ENCODE data around the gene SNX27.
"Not testable (repeated sequence)": the region's sequence is repeated elsewhere in the genome, so short reads cannot be mapped to it uniquely, and the experiment has no call there.

Gene SNX27

GRCh38 chr1:151655371-151655770 lies 43.5 kb downstream of the SNX27 start:
- Histone ChIP-seq H3K4me3 (ENCODE audit: severe bottlenecking) (no peak overlapping the region), H3K4me1 (ENCODE audit: insufficient read depth, poor library complexity, severe bottlenecking) (no peaks in the 10 kb centered on the region), H3K27me3 (ENCODE audit: insufficient read depth, poor library complexity, severe bottlenecking) (no peaks in the 10 kb centered on the region), H3K36me3 (ENCODE audit: low read depth) (peaks cover 29% of the 10 kb centered on the region), H3K27ac (ENCODE audit: poor library complexity, severe bottlenecking) (no peak overlapping the region), H3K9me3 (ENCODE audit: severe bottlenecking) (no peaks in the 10 kb centered on the region)
- no peak for TF ChIP-seq CTCF (IDR thresholded peaks at IDR 0.05; ENCODE audit: poor library complexity, severe bottlenecking)
- ATAC-seq (ENCODE audit: low read depth) (no peak), DNase-seq (ENCODE audit: low spot score) (no peak)

GRCh38 chr1:151661751-151662150 lies 49.9 kb downstream of the SNX27 start:
- H3K4me1 ChIP-seq (ENCODE audit: insufficient read depth, poor library complexity, severe bottlenecking): no peaks in the 10 kb centered on the region
- no peaks in the 10 kb centered on the region for H3K9me3 ChIP-seq (ENCODE audit: severe bottlenecking)
- DNase-seq (ENCODE audit: low spot score) (no peak), ATAC-seq (ENCODE audit: low read depth) (no peak)
- H3K4me3 ChIP-seq (ENCODE audit: severe bottlenecking): no peak overlapping the region
- no peak for TF ChIP-seq CTCF (IDR thresholded peaks at IDR 0.05; ENCODE audit: poor library complexity, severe bottlenecking)
- no peak overlapping the region for H3K27ac ChIP-seq (ENCODE audit: poor library complexity, severe bottlenecking)
- H3K27me3 ChIP-seq (ENCODE audit: insufficient read depth, poor library complexity, severe bottlenecking): no peaks in the 10 kb centered on the region
- H3K36me3 ChIP-seq (ENCODE audit: low read depth): peaks cover 68% of the 10 kb centered on the region

- no peak for TF ChIP-seq CTCF (IDR thresholded peaks at IDR 0.05; ENCODE audit: poor library complexity, severe bottlenecking)
- no peaks in the 10 kb centered on the region for H3K4me1 ChIP-seq (ENCODE audit: insufficient read depth, poor library complexity, severe bottlenecking)
- DNase-seq (ENCODE audit: low spot score) (no peak), ATAC-seq (ENCODE audit: low read depth) (no peak)
- H3K9me3 ChIP-seq (ENCODE audit: severe bottlenecking): no peaks in the 10 kb centered on the region
- H3K36me3 ChIP-seq (ENCODE audit: low read depth): peaks cover 52% of the 10 kb centered on the region
- H3K27me3 ChIP-seq (ENCODE audit: insufficient read depth, poor library complexity, severe bottlenecking): no peaks in the 10 kb centered on the region
- no peak overlapping the region for H3K4me3 ChIP-seq (ENCODE audit: severe bottlenecking)
- H3K27ac ChIP-seq (ENCODE audit: poor library complexity, severe bottlenecking): no peak overlapping the region
These were observed 56.2 kb downstream of the SNX27 start for GRCh38 chr1:151668090-151668489.

- not testable (repeated sequence) for DNase-seq (ENCODE audit: low spot score); H3K27ac ChIP-seq (ENCODE audit: poor library complexity, severe bottlenecking); ATAC-seq (ENCODE audit: low read depth); H3K4me1 ChIP-seq (ENCODE audit: insufficient read depth, poor library complexity, severe bottlenecking); H3K9me3 ChIP-seq (ENCODE audit: severe bottlenecking); H3K27me3 ChIP-seq (ENCODE audit: insufficient read depth, poor library complexity, severe bottlenecking); H3K4me3 ChIP-seq (ENCODE audit: severe bottlenecking)
- H3K36me3 ChIP-seq (ENCODE audit: low read depth): peaks cover 46% of the 10 kb centered on the region
These were observed 58.3 kb downstream of the SNX27 start for GRCh38 chr1:151670036-151670675.

- Histone ChIP-seq H3K27me3 (ENCODE audit: insufficient read depth, poor library complexity, severe bottlenecking) (no peaks in the 10 kb centered on the region), H3K27ac (ENCODE audit: poor library complexity, severe bottlenecking) (no peak overlapping the region), H3K36me3 (ENCODE audit: low read depth) (peaks cover 40% of the 10 kb centered on the region), H3K9me3 (ENCODE audit: severe bottlenecking) (no peaks in the 10 kb centered on the region), H3K4me1 (ENCODE audit: insufficient read depth, poor library complexity, severe bottlenecking) (no peaks in the 10 kb centered on the region), H3K4me3 (ENCODE audit: severe bottlenecking) (no peak overlapping the region)
- no peak for DNase-seq (ENCODE audit: low spot score)
- TF ChIP-seq CTCF (IDR thresholded peaks at IDR 0.05; ENCODE audit: poor library complexity, severe bottlenecking): no peak
- ATAC-seq (ENCODE audit: low read depth): no peak
These were observed 61.6 kb downstream of the SNX27 start for GRCh38 chr1:151673407-151673806.

All from RWPE2 (cell line).